Measurements from ENCODE around the gene BACH2.

Gene BACH2

DNA sequence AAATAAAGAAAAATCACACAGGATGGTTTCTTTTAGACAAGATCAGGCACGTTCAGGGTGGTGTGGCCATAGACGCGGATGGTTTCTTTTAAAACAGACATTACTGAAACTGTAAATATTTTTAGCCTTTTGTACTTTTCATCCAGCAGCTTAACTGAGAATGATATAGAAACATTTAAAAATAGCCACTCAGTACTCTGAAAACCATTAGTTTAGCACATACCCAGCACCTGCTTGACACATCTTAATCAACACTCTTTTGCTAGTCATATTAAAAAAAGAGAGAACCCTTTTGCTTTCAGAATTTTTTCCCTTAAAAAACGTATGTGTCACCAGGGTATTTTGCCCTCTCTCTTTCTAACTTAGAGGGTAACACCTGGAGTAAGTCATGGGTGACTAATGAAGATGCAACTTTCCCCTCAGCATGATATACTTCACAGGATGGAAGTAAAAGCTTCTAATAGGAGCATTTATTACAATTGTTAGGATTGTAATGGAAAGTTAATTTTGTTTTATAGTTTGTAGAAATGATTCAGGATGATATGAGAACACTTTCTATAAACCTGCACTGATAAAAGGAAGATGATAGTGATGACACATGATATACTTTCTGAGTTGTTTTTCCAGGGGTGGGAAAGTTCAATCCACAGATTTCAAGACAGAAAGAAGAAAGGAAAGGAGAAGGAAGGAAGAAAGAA is 45.2 kb downstream of the BACH2 start:
- H3K9ac ChIP-seq, result no peak overlapping the region
- no peaks in the 10 kb centered on the region for H3K36me3 ChIP-seq (ENCODE audit: control insufficient read depth, insufficient read depth, low read length)
- no peak overlapping the region for H2AFZ ChIP-seq
- TF ChIP-seq, protein P1, sequence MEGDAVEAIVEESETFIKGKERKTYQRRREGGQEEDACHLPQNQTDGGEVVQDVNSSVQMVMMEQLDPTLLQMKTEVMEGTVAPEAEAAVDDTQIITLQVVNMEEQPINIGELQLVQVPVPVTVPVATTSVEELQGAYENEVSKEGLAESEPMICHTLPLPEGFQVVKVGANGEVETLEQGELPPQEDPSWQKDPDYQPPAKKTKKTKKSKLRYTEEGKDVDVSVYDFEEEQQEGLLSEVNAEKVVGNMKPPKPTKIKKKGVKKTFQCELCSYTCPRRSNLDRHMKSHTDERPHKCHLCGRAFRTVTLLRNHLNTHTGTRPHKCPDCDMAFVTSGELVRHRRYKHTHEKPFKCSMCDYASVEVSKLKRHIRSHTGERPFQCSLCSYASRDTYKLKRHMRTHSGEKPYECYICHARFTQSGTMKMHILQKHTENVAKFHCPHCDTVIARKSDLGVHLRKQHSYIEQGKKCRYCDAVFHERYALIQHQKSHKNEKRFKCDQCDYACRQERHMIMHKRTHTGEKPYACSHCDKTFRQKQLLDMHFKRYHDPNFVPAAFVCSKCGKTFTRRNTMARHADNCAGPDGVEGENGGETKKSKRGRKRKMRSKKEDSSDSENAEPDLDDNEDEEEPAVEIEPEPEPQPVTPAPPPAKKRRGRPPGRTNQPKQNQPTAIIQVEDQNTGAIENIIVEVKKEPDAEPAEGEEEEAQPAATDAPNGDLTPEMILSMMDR (IDR thresholded peaks at IDR 0.05), result no peak
- H3K79me2 ChIP-seq, result no peaks in the 10 kb centered on the region
- no peak overlapping the region for H3K27ac ChIP-seq
- no peak overlapping the region for H3K4me3 ChIP-seq (ENCODE audit: low read depth, low read length)
- no peaks in the 10 kb centered on the region for H3K27me3 ChIP-seq (ENCODE audit: control insufficient read depth, insufficient read depth, low read length)
- no peak overlapping the region for H3K4me2 ChIP-seq (ENCODE audit: low read length)
- H3K9me3 ChIP-seq (ENCODE audit: control insufficient read depth, low read length), result no peaks in the 10 kb centered on the region
- H3K4me1 ChIP-seq, result peaks cover 4% of the 10 kb centered on the region

DNA sequence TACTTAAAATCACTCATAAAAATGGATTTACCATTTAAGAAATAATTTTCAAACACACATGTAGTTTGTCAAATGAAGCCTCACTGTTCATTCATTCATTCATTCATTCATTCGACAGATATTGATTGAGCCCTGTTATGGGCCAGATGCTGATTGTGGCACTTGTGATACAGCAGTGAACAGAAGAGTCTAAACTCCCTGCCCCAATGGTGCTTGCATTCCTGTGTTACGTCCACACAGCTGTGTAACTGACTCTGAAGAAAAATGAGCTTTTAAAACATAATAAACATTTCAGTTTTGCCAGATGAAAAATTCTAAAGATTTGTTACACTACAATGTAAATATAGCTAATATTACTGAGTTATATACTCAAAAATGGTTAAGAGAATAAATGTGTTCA is 46.2 kb downstream of the BACH2 start:
- no peak overlapping the region for H3K4me2 ChIP-seq (ENCODE audit: low read length)
- TF ChIP-seq, protein P1 (IDR thresholded peaks at IDR 0.05), result no peak

DNA sequence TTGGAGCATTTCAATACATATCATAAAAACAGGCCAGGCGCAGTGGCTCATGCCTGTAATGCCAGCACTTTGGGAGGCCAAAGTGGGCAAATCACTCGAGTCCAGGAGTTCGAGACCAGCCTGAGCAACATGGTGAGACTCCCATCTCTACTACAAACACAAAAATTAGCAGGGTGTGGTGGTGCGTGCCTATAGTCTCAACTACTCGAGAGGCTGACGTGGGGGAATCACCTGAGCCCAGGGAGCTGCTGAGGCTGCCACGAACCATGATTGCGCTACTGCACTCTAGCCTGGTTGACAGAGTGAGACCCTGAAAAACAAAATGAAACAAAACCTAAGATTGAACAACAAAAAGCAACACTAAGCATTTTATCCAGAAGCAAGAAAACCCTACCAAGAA is 47.2 kb downstream of the BACH2 start:
- H3K36me3 ChIP-seq (ENCODE audit: control insufficient read depth, insufficient read depth, low read length), result no peaks in the 10 kb centered on the region
- H3K4me1 ChIP-seq, result peaks cover 14% of the 10 kb centered on the region
- H3K4me3 ChIP-seq (ENCODE audit: low read depth, low read length), result no peak overlapping the region
- H3K27ac ChIP-seq, result no peak overlapping the region
- H2AFZ ChIP-seq, result no peak overlapping the region
- H3K27me3 ChIP-seq (ENCODE audit: control insufficient read depth, insufficient read depth, low read length), result no peaks in the 10 kb centered on the region
- TF ChIP-seq, protein P1 (IDR thresholded peaks at IDR 0.05), result no peak
- H3K9ac ChIP-seq, result no peak overlapping the region
- H3K79me2 ChIP-seq, result no peaks in the 10 kb centered on the region
- H3K9me3 ChIP-seq (ENCODE audit: control insufficient read depth, low read length), result no peaks in the 10 kb centered on the region
- no peak overlapping the region for H3K4me2 ChIP-seq (ENCODE audit: low read length)

More for the DNA sequence above, 46.2 kb downstream of the BACH2 start:
- H3K27me3 ChIP-seq (ENCODE audit: control insufficient read depth, insufficient read depth, low read length), result no peaks in the 10 kb centered on the region
- no peak overlapping the region for H3K4me3 ChIP-seq (ENCODE audit: low read depth, low read length)
- no peak overlapping the region for H3K27ac ChIP-seq
- no peak overlapping the region for H2AFZ ChIP-seq
- H3K36me3 ChIP-seq (ENCODE audit: control insufficient read depth, insufficient read depth, low read length), result no peaks in the 10 kb centered on the region
- no peaks in the 10 kb centered on the region for H3K79me2 ChIP-seq
- H3K4me1 ChIP-seq, result peaks cover 10% of the 10 kb centered on the region
- H3K9ac ChIP-seq, result no peak overlapping the region
- H3K9me3 ChIP-seq (ENCODE audit: control insufficient read depth, low read length), result no peaks in the 10 kb centered on the region

DNA sequence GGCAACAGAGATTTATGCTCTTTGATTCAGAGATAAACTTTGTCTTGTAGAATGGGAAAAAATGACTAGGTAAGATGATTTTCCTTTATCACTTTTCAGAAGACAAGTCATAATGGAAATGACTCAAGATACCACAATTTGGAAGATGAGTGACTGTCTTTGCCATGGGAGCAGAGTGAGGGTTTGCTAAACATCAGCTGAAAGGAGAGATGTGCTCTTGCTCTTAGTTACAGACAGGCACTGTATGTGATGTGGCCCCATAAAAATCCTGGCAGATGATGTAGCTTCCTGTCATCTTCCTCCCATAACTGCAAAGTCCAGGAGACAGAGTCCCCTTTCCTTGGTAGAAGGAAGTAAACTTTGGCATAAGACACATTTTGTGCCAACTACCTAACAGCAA is 47.6 kb downstream of the BACH2 start:
- H3K9me3 ChIP-seq (ENCODE audit: control insufficient read depth, low read length), result no peaks in the 10 kb centered on the region
- no peak overlapping the region for H3K4me3 ChIP-seq (ENCODE audit: low read depth, low read length)
- no peak overlapping the region for H3K4me2 ChIP-seq (ENCODE audit: low read length)
- H3K4me1 ChIP-seq, result peaks cover 14% of the 10 kb centered on the region
- no peaks in the 10 kb centered on the region for H3K27me3 ChIP-seq (ENCODE audit: control insufficient read depth, insufficient read depth, low read length)
- H3K27ac ChIP-seq, result no peak overlapping the region
- H2AFZ ChIP-seq, result no peak overlapping the region
- H3K9ac ChIP-seq, result no peak overlapping the region
- no peaks in the 10 kb centered on the region for H3K79me2 ChIP-seq
- TF ChIP-seq, protein P1 (IDR thresholded peaks at IDR 0.05), result no peak
- H3K36me3 ChIP-seq (ENCODE audit: control insufficient read depth, insufficient read depth, low read length), result no peaks in the 10 kb centered on the region

DNA sequence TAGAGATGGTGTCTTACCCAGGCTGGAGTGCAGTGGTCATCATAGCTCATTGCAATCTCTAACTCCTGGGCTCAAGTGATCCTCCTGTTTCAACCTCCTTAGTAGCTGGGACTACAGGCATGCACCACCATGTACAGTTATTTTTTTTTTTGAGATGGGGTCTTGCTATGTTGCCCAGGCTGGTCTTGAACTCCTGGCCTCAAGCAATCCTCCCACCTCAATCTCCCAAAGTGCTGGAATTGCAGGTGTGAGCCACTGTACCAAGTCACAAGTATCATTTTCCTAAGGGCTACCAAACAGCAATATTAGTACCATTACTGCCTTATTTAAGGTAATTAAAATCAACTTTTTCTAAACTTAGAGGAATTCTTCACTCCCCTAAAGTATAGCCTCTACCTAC is 49.4 kb downstream of the BACH2 start:
- H3K4me1 ChIP-seq, result peaks cover 14% of the 10 kb centered on the region
- H3K36me3 ChIP-seq (ENCODE audit: control insufficient read depth, insufficient read depth, low read length), result no peaks in the 10 kb centered on the region
- H3K27me3 ChIP-seq (ENCODE audit: control insufficient read depth, insufficient read depth, low read length), result no peaks in the 10 kb centered on the region
- no peaks in the 10 kb centered on the region for H3K79me2 ChIP-seq
- no peak overlapping the region for H3K27ac ChIP-seq
- H3K9ac ChIP-seq, result no peak overlapping the region
- TF ChIP-seq, protein P1 (IDR thresholded peaks at IDR 0.05), result no peak
- H3K9me3 ChIP-seq (ENCODE audit: control insufficient read depth, low read length), result no peaks in the 10 kb centered on the region
- no peak overlapping the region for H2AFZ ChIP-seq
- H3K4me2 ChIP-seq (ENCODE audit: low read length), result no peak overlapping the region
- H3K4me3 ChIP-seq (ENCODE audit: low read depth, low read length), result no peak overlapping the region

Measured in parathyroid adenoma (tissue), 2 donors.